B cell (primary cell): ENCODE measurements around the gene TMEM239. TPM values are rescaled to one million over a fixed set of nuclear protein-coding genes. Genes with fewer than 3 reads are reported as not detected.

Experiments used
- ATAC-seq: fragments of 200-7000 bp; cut with Tn5 transposase; one replicate; pipeline ENCODE4 v1.10.0; 2021; ENCODE audit warnings: low read depth, mild to moderate bottlenecking, moderate number of reproducible peaks, moderate library complexity
- CTCF ChIA-PET: fragments of 350-600 bp; sonication (Branson Sonifier 250); formaldehyde crosslinking; loops from one replicate; lab custom pipeline; 2021; ENCODE audit warnings: antibody characterized with exemption, inconsistent platforms; lab: Charles Lee
- POLR2A ChIA-PET: fragments of 350-600 bp; sonication (Branson Sonifier 250); formaldehyde crosslinking; loops from one replicate; lab custom pipeline; 2021; ENCODE audit warnings: antibody characterized with exemption; lab: Charles Lee
- DNase-seq: peaks from one replicate; pipeline ENCODE4 v3.0.0; 2013
- H2AFZ ChIP-seq: 2 replicates; pipeline ENCODE4 v1.6.1; 2012; ENCODE audit warnings: mild to moderate bottlenecking, low read depth, low read length; ENCODE audit not compliant: insufficient read depth, poor library complexity, severe bottlenecking
- H3K27ac ChIP-seq, 2 donors: 1 replicate in 1 of 2; 2 replicates in 1 of 2; pipeline ENCODE4 v1.5.1; 2012 to 2013; ENCODE audit warnings: low read length in 2 of 2, mild to moderate bottlenecking in 2 of 2, moderate library complexity in 1 of 2
- H3K27me3 ChIP-seq, 4 experiments: fragments of 200-600 bp in 1 of 4; sonication (generic) in 1 of 4; replicated peaks in 1 of 4; 1 replicate in 2 of 4; 2 replicates in 2 of 4; pipeline versions ENCODE4 v1.6.1 to v1.7.0; 2013 to 2016; ENCODE audit warnings: low read length in 3 of 4, mild to moderate bottlenecking in 2 of 4, mixed read lengths in 1 of 4, moderate library complexity in 1 of 4; ENCODE audit not compliant: insufficient read depth in 4 of 4, control insufficient read depth in 3 of 4; ENCODE audit errors: control extremely low read depth in 1 of 4
- H3K36me3 ChIP-seq, 2 experiments: replicated peaks in 1 of 2; 1 replicate in 1 of 2; 2 replicates in 1 of 2; pipeline versions ENCODE4 v1.6.1 to v1.7.1; 2013; ENCODE audit warnings: low read length in 1 of 2; ENCODE audit not compliant: insufficient read depth in 2 of 2, control insufficient read depth in 1 of 2; ENCODE audit errors: control extremely low read depth in 1 of 2, extremely low read depth in 1 of 2
- H3K4me1 ChIP-seq, 2 donors: fragments of 200-600 bp in 1 of 2; sonication (generic) in 1 of 2; 1 replicate in 1 of 2; 2 replicates in 1 of 2; pipeline versions ENCODE4 v1.5.1 to v1.6.1; 2013 to 2017; ENCODE audit warnings: low read length in 2 of 2; ENCODE audit not compliant: control insufficient read depth in 2 of 2, insufficient read depth in 2 of 2
- H3K4me2 ChIP-seq: replicated peaks from 2 replicates; pipeline ENCODE3; 2012; ENCODE audit warnings: mild to moderate bottlenecking, low read depth, low read length; ENCODE audit not compliant: poor library complexity, severe bottlenecking
- H3K4me3 ChIP-seq, 5 experiments: fragments of 200-600 bp in 1 of 5; sonication (generic) in 1 of 5; 1 replicate in 3 of 5; 2 replicates in 2 of 5; pipeline versions ENCODE4 v1.5.1 to v1.7.0; 2011 to 2016; ENCODE audit warnings: low read length in 4 of 5, mild to moderate bottlenecking in 4 of 5, low read depth in 2 of 5, control low read depth in 1 of 5, moderate library complexity in 1 of 5; ENCODE audit not compliant: insufficient read depth in 1 of 5; ENCODE audit errors: control extremely low read depth in 1 of 5, extremely low read depth in 1 of 5
- H3K79me2 ChIP-seq: fragments of 200-600 bp; sonication (generic); one replicate; pipeline ENCODE4 v1.6.0; 2016; ENCODE audit warnings: low read length; ENCODE audit not compliant: control insufficient read depth, insufficient read depth
- H3K9ac ChIP-seq: fragments of 200-600 bp; sonication (generic); 2 replicates; pipeline ENCODE4 v1.6.1; 2017; ENCODE audit warnings: mild to moderate bottlenecking, low read length, moderate library complexity
- H3K9me3 ChIP-seq, 3 donors: one replicate each; pipeline versions ENCODE4 v1.6.1 to v1.7.1; 2013; ENCODE audit warnings: low read length in 2 of 3; ENCODE audit not compliant: control insufficient read depth in 2 of 3, insufficient read depth in 1 of 3; ENCODE audit errors: control extremely low read depth in 1 of 3
- H4K20me1 ChIP-seq: 2 replicates; pipeline ENCODE4 v1.6.0; 2012; ENCODE audit warnings: mild to moderate bottlenecking, low read length; ENCODE audit not compliant: insufficient read depth, control insufficient read depth, poor library complexity, severe bottlenecking
- H3K27ac Mint-ChIP-seq: one replicate; pipeline ENCODE4 v1.8.0; 2021; ENCODE audit warnings: mixed read lengths
- H3K27me3 Mint-ChIP-seq: one replicate; pipeline ENCODE4 v1.8.0; 2021; ENCODE audit warnings: mixed read lengths
- H3K4me1 Mint-ChIP-seq: one replicate; pipeline ENCODE4 v1.8.0; 2021; ENCODE audit warnings: mixed read lengths
- H3K4me3 Mint-ChIP-seq: one replicate; pipeline ENCODE4 v1.8.0; 2021; ENCODE audit warnings: mixed read lengths
- H3K9me3 Mint-ChIP-seq: one replicate; pipeline ENCODE4 v1.8.0; 2022; ENCODE audit warnings: mixed read lengths; ENCODE audit not compliant: insufficient read depth
- CTCF ChIP-seq: fragments of 200-600 bp; IDR thresholded peaks from one replicate; pipeline ENCODE4 v1.8.0; 2022; ENCODE audit warnings: antibody characterized with exemption, mild to moderate bottlenecking
- EZH2 ChIP-seq: IDR thresholded peaks from 2 replicates; pipeline ENCODE4 v1.6.1; 2012; ENCODE audit warnings: borderline replicate concordance, low read depth, mild to moderate bottlenecking, moderate library complexity, low read length; ENCODE audit not compliant: insufficient read depth, poor library complexity, severe bottlenecking
- WGBS: methylation state at CpG from one replicate; pipeline ENCODE4 v1.1.5; 2013; ENCODE audit warnings: missing lambda C conversion rate; ENCODE audit not compliant: insufficient coverage; 5-methylcytosine and 5-hydroxymethylcytosine counted together
- intact Hi-C: fragments of 100-400 bp; cut with micrococcal nuclease; formaldehyde crosslinking; loops from one replicate; pipeline ENCODE4 v1.10.0; 2022
- polyA plus RNA-seq: library from polyadenylated mRNA; depleted of rRNA; stranded (reverse); fragments of >200 nt; gene quantifications from 2 replicates; pipeline ENCODE4 v1.2.3, GENCODE V29; 2012
- total RNA-seq, 2 donors: library from RNA; stranded (reverse); fragments of 120-200 nt in 1 of 2; gene quantifications; 1 replicate in 1 of 2; 2 replicates in 1 of 2; pipeline versions ENCODE4 v1.2.3 to v1.2.4, GENCODE V29; 2013 to 2022

Gene TMEM239
- total and polyA plus RNA-seq, 2 donors (not counting 1 experiment from before 2014, with no cell fraction given): not detected

DNA sequence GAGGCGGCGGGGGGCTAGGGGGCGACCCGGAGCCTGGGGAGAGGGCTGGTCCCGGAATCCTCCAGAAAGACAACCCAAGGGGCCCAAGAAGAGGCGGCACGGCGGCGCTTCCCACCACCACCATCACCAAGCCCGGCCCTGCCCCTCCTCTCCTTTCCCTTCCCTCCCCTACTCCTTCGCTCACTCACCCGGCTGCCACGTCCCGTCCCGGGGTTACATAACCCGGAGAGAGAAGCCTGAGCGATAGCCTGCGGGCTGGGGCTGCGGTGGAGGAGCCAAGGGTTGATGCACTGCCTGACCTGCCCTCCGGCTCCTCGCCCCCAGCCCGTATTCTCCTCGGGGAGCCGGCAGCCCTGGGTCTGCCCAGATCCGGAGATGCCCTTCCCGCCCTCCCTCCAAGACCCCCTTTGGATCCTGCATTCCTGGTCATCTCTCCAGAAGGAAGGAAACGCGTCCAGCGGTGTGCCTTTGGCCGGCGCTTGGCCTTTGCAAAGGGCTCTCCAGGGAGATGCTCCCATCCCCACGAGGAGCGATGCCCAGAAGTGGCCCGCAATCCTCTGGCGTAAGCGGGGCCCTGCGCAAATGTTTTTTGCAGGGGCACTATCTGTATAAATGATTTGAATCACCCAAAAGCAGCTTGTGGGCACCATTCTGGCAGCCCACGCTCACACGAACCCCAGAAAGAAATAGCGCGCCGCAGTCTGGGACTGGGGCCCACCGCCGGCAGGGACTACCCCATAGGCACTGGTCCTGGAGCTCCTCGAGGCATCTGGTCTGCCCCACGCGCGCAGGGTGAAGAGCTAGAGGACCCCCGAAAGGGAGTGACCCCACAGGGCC, 11.1 kb upstream of the TMEM239 start:
- ChIA-PET CTCF (no interaction called here), POLR2A (no interaction called here)
- 20% methylated on average over 46 of the region's 49 CpGs for WGBS
- Mint-ChIP-seq H3K27ac (no peak overlapping the region), H3K9me3 (no peaks in the 10 kb centered on the region), H3K4me3 (no peak overlapping the region), H3K4me1 (peaks cover 13% of the 10 kb centered on the region), H3K27me3 (peaks cover 59% of the 10 kb centered on the region)
- Histone ChIP-seq H3K36me3 (no peaks in the 10 kb centered on the region), H2AFZ (no peak overlapping the region), H3K9me3 (peaks cover 0 to 7% (median 0%) of the 10 kb centered on the region in 3 donors), H4K20me1 (no peaks in the 10 kb centered on the region), H3K27me3 (peaks cover 0 to 38% (median 13%) of the 10 kb centered on the region in 4 experiments), H3K79me2 (no peaks in the 10 kb centered on the region), H3K4me3 (no peak overlapping the region), H3K9ac (no peak overlapping the region), H3K4me2 (no peak overlapping the region), H3K4me1 (peaks cover 11 to 12% of the 10 kb centered on the region in 2 donors), H3K27ac (no peak overlapping the region)
- intact Hi-C loops: no loop called here
- DNase-seq (no peak), ATAC-seq (no peak)
- no peak for TF ChIP-seq CTCF
- TF ChIP-seq EZH2: no peak

DNA sequence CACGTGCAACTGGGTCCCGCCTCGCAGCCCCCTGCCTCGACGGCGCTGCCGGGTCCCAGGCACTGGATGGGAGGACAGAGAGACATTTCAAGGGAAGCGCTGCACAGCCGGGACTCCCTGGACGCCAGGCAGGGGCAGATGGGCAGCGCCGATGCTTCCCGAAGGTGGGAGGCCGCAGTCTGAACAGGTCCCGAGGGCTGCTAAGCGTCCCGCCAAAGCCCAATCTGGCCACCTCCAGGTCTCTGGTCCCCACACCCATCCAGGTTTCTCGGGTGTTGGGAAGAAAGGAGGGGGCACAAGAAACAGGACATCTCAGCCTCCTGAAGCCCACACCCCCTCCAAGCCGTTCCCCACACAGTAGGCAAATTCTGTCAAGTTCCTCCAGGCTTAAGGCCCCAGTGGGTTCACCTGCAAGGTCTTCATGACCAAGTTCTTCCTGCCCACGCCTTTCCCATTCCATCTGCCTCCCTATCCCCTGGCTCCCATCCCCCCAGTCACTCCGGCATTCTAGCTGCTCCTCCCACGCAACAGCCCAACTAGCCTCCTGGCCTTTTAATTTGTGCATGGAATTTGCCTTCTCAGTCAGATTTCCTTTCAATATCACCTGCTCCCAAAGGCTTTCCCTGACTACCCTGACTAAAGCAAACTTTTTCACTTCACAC, 10.3 kb upstream of the TMEM239 start:
- H3K9me3 ChIP-seq: peaks cover 0 to 6% (median 0%) of the 10 kb centered on the region in 3 donors
- Mint-ChIP-seq H3K9me3 (no peaks in the 10 kb centered on the region), H3K4me1 (peaks cover 9% of the 10 kb centered on the region), H3K27ac (no peak overlapping the region), H3K4me3 (no peak overlapping the region), H3K27me3 (peaks cover 56% of the 10 kb centered on the region)
- no peak overlapping the region for H3K9ac ChIP-seq
- H2AFZ ChIP-seq: no peak overlapping the region
- H3K36me3 ChIP-seq: no peaks in the 10 kb centered on the region
- ChIA-PET CTCF (no interaction called here), POLR2A (no interaction called here)
- peaks cover 7 to 8% of the 10 kb centered on the region in 2 donors for H3K4me1 ChIP-seq
- peaks cover 0 to 32% (median 13%) of the 10 kb centered on the region in 4 experiments for H3K27me3 ChIP-seq
- no peaks in the 10 kb centered on the region for H4K20me1 ChIP-seq
- no peak overlapping the region for H3K4me2 ChIP-seq
- DNase-seq (no peak), ATAC-seq (no peak)
- no peak for TF ChIP-seq CTCF
- TF ChIP-seq EZH2: no peak
- H3K79me2 ChIP-seq: no peaks in the 10 kb centered on the region
- H3K27ac ChIP-seq: no peak overlapping the region
- 74% methylated on average over 22 of the region's 22 CpGs for WGBS
- intact Hi-C loops: no loop called here
- no peak overlapping the region for H3K4me3 ChIP-seq
